GM21619 (cell line): ENCODE results near the gene WIPF2.
"Not testable (repeated sequence)": the region's sequence is repeated elsewhere in the genome, so short reads cannot be mapped to it uniquely, and the experiment has no call there.

Experiments used
- ATAC-seq: cut with Tn5 transposase; IDR thresholded peaks from one replicate; pipeline ENCODE4 v1.9.1; 2021; ENCODE audit not compliant: unreplicated experiment

The WIPF2 gene

DNA sequence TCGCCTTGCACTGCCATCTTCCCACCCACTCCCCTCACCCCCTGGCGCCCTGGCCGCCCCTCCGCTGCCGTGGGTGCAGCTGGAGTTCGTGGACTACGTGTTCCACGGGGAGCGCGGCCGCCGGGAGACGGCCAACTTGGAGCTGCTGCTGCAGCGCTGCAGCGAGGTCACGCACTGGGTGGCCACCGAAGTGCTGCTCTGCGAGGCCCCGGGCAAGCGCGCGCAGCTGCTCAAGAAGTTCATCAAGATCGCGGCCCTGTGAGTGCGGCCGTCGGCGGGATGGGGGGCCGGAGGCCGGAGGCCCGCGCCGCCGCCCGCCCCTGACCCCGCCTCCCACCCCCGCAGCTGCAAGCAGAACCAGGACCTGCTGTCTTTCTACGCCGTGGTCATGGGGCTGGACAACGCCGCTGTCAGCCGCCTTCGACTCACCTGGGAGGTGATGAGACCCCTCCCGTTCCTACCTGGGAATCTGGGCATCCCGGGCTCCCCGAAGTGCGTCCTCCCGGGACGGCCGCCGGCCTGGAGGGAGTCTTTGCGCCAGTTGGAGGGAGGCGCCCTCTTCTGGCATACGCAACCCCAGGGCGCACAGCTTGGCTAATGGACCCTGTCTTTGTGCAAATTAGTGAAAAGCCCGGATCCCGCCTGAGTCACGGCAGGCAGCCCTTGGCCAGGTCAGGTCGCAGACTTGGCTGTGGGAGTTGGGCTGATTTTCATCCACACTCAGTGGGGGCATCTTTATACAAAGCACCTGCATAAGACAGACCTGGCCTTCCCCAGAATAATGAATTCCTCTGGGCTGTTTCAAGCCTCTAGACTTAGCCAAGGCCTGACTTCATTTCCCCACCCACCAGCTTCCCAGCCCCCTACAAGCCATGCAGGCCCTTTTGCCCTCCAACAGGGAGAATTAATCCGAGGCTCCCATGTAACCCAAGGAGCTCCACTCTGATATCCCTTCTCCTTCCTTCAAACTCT lies 27.6 kb upstream of the WIPF2 start:
- ATAC-seq = peak; percentile 71

DNA sequence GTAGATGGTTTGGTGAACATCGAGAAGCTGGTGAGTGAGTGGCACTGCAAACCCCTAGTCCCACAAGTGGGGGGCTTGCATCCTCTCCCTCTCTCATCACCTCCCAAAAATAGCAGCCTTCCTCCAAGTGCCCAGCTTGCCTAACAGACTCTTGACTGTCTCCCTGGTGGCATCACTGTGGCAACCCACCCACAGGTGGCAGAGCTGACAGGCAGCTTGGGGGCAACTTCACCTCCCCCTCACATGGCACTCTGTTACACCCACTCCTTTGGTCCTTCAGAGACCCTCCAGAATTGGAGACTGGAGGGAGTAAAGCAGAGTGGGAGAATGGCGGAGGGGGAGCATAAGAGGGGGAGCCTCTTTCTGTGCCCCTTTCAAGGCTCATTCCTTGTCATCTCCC lies 26.1 kb upstream of the WIPF2 start:
- ATAC-seq = no peak

DNA sequence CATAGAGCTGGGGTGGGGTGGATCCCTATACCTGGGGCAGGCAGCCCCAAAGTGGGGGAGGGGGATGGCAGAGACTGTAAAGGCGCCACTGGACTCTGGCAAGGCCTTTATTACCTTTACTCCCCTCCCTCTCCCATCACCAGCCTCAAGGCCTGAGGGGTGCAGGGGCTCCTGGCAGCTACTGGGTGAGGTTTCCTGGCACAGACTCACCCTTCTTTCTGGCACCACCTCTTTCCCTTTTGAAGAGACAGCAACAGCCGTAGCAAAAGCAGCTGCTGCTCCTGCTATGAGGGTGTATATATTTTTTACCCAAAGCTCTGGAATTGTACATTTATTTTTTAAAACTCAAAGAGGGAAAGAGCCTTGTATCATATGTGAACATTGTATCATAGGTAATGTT lies 24.3 kb upstream of the WIPF2 start:
- no peak for ATAC-seq

DNA sequence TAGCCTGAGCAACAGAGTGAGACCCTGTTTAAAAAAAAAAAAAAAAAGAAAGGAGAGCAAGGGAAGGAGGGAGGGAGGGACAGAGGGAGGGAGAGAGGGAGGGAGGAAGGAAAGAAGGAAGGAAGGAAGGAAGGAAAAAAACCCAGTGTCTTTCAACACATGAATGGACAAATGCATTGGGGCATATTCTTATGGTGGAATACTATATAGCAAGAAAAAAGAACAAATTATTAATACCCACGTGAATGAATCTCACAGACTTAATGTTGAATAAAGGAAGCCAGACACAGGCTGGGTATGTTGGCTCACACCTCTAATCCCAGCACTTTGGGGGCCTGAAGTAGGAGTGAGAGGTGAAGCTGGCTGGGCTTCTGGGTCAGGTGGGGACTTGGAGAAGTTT lies 21.6 kb upstream of the WIPF2 start:
- no peak for ATAC-seq

DNA sequence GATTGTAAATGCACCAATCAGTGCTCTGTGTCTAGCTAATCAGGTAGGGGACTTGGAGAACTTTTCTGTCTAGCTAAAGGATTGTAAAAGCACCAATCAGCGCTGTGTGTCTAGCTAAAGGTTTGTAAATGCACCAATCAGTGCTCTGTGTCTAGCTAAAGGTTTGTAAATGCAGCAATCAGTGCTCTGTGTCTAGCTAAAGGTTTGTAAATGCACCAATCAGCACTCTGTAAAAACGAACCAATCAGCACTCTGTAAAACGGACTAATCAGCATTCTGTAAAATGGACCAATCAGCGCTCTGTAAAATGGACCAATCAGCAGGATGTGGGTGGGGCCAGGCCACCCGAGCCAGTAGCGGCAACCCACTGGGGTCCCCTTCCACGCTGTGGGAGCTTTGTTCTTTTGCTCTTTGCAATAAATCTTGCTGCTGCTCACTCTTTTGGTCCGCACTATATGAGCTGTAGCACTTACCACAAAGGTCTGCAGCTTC lies 21.1 kb upstream of the WIPF2 start:
- ATAC-seq = not testable (repeated sequence)

DNA sequence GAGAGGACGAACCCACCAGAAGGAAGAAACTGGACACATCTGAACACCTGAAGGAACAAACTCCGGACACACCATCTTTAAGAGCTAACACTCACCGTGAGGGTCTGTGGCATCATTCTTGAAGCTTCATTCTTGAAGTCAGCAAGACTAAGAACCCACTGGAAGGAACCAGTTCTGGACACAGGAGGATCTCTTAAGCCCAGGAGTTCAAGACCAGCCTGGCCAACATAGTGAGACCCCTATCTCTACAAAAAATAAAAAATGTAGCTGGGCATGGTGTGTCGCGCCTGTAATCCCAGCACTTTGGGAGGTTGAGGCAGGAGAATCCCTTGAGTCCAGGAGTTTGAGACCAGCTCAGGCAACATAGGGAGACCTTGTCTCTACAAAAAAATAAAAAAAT lies 20.5 kb upstream of the WIPF2 start:
- ATAC-seq = no peak

DNA sequence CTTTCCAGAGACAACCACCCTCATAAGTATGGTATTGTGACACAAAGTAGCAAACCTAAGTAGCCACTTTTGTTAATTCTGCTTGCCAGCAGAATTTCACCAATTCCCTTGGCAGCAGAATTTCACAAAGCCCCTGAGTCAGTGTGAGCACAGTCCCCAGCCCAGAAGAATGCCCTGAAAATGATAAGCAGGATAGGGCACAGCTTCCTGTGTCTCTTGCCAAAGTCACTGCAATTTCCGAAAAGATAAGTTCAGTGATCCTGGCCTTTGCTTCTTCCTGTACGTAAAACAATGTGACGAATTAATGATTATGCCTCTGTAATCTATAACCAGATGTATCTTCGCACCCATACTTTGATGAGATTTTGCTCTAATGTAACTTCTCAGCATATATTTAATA lies 16.0 kb upstream of the WIPF2 start:
- ATAC-seq = no peak

DNA sequence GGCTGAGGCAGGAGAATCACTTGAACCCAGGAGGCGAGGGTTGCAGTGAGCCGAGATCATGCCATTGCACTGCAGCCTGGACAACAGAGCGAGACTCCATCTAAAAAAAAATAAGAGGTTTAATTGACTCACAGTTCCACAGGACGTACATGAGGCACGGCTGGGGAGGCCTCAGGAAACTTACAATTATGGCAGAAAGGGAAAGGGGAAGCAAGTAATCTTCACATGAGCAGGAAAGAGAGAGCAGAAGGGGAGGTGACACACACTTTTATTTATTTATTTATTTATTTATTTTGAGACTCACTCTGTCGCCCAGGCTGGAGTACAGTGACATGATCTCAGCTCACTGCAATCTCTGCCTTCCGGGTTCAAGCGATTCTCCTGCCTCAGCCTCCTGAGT lies 12.9 kb upstream of the WIPF2 start:
- ATAC-seq = not testable (repeated sequence)

DNA sequence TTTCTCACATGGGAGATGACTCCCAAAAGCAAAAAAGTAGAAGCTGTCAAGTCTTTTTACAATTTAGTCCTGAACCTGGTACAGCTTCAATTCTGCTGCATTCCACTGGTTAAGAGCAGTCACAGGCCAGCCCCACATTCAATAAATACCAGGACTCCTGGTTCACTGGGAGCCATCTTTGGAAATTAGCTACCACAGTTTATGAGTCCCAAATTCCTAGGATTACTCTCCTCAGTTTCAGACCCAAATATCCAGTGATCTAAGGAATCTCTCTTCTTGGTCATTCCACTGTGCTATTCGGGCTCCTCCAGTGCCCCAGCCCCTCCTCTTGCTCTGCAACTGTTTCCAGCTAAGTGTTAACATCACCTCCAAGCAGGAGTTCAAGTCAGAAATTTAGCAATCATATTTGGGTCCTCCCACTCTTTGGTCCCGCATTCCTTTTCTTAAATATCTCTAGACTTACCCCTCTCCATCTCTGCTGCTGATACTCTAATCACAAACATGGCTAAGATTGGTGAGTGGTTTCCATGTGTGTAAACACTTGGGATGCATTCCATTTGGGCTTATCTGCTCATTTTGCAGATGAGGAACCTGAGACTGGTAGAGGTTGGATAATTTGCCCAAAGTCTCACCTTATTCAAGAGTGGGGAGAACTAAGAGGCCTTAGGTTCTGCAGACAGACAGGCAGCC lies 9.6 kb upstream of the WIPF2 start:
- no peak for ATAC-seq

DNA sequence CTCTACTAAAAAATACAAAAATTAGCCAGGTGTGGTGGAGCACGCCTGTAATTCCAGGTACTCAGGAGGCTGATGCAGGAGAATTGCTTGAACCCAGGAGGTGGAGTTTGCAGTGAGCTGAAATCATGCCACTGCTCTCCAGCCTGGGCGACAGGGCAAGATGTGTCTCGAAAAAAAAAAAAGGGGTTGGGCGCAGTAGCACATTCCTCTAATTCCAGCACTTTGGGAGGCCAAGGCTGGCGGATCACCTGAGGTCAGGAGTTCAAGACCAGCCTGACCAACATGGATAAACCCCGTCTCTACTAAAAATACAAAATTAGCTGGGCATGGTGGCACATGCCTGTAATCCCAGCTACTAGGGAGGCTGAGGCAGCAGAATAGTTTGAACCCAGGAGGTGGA lies 5.2 kb upstream of the WIPF2 start:
- not testable (repeated sequence) for ATAC-seq

DNA sequence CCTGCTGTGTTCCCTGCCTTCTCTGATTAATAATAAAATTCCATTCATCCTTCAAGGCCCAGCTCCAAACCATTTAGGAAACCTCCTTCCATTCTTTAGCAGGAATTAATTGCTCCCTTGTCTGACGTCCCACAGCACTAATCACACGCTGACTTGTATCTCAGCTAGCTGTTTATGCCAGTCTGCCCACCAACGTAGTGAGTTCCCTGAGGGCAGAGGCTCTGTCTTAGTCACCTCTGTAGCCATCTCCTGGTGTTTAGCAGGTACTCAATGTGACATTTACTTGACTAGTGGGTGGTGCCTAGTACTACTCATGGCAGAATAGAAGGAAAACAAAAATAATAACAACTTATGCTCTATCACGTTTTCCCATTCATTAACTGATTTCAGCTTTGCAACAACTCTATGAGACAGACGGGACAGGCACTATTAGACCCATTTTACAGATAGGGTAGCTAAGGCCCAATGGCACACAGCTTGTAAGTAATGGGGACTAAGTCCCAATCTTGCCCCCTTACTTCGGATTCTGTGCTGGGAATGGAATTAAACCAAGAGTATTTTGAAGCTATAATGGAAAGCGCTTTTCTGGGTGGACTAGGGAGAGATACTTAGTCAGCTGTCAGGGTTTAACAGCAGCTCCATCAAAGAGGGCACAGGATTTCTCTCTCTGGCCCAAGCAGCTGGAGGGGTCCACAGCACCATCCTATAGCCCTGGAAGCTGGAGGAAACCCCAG lies 931 bp upstream of the WIPF2 start:
- no peak for ATAC-seq

DNA sequence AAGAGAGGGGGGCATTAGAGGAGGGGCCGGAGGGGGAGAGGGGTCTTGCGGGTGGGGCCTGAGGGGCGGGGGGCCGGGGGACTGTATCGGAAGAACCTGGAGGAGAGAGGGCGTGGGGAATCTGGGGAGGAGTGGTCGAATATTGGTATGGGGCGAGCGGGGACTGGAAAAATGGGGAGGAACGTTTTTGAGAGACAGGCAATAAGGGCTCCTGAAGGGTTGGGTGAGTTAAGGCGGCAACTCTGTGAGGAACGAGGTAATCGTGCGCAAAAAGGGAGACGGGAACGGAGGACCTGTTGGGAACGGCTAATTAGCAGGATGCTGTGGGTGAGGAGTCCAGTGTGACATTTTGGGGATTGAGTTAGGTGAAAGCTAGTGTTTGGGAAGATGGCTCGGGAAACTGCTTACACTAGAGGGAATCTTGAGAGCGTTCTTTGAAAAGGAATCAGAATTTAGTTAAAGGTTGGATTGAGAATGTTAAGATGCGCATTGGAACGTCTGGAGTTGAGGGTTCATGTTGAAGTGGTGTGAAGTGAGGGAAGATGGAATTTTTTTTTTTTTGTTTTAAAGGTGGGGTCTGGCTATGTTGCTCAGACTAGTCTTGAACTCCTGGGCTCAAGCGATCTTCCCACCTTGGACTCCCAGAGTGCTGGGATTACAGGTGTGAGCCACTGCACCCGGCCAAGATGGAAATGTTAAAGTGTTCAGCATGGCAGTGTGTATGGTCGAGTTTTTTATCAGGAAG lies 662 bp downstream of the WIPF2 start:
- peak; percentile 8 for ATAC-seq

DNA sequence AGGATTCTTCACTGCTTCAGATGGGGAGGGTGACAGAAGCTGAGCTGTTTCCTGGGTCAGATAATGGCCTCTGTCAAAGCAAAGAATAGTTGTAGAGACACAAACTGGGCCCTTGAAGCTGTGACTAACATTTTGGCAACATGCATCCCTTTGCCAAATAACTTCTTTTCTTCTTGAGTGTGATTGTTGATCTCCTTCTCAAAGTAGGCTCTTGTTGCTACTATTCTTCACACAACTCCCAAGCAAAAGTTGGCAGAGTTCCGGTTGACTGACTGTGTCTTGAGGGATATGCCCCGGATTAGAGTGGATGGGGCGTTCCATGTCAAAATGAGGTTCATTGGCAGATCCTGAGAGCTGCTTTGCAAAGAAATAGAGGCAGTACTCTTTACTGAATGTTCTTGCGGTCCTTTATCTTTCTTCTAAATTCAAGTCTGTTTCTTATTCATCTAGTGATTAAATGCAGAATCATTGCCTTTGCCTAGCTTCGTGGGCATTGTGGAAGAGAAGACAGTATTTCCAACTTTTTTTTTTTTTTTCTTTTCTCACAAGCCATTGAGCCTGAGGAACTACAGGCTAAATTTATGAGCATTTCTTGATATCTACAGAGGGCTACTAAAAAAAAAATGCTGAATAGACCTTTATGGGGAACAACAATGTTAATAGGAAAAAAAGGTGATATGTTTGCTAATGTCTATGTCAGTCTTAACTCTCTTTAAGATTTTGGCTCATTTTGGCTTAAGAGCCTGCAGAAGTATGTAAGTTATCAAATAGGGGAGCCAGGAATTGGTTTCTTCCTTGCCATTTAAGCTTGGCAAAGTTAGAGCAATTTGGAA lies 5.8 kb downstream of the WIPF2 start:
- ATAC-seq = no peak

DNA sequence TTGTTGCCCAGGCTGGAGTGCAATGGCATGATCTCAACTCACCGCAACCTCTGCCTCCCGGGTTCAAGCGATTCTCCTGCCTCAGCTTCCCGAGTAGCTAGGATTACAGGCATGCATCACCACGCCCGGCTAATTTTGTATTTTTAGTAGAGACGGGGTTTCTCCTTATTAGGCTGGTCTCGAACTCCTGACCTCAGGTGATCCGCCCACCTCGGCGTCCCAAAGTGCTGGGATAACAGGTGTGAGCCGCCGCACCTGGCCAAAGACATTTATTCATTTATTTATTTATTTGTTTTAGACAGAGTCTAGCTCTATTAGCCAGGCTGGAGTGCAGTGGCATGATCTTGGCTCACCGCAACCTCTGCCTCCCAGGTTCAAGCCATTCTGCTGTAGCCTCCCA lies 10.0 kb downstream of the WIPF2 start:
- ATAC-seq = not testable (repeated sequence)

DNA sequence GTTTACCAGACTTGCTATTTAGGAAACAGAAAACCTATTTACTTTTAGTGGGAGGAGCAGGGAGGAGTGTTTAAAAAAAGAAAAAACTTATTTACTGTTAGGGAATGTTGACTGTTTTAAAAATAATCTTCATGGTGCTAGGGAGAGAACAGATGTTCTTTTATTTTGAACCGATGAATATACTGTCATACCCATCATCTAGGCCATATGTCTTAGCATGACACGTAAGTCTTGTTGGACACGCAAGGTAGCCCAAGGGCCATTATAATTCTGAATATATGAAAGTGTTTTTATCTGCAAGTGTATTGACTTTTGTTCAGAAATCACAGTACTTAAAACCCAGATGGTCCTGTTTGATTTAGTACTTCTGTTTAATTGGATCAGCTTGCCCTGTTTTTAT lies 11.6 kb downstream of the WIPF2 start:
- no peak for ATAC-seq

DNA sequence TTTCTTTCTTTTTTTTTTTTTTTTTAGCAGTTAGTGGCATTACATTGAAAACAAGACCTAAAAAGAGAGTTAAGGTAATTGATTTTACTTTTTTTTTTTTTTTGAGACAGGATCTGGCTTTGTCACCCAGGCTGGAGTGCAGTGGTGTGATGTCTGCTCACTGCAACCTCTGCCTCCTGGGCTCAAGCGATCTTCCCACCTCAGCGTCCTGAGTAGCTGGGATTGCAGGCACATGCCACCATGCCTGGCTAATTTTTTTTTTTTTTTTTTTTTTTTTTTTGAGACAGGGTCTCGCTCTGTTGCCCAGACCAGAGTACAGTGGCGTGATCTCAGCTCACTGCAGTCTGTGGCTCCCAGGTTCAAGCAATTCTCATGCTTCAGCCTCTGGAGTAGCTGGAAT lies 12.8 kb downstream of the WIPF2 start:
- ATAC-seq = not testable (repeated sequence)

DNA sequence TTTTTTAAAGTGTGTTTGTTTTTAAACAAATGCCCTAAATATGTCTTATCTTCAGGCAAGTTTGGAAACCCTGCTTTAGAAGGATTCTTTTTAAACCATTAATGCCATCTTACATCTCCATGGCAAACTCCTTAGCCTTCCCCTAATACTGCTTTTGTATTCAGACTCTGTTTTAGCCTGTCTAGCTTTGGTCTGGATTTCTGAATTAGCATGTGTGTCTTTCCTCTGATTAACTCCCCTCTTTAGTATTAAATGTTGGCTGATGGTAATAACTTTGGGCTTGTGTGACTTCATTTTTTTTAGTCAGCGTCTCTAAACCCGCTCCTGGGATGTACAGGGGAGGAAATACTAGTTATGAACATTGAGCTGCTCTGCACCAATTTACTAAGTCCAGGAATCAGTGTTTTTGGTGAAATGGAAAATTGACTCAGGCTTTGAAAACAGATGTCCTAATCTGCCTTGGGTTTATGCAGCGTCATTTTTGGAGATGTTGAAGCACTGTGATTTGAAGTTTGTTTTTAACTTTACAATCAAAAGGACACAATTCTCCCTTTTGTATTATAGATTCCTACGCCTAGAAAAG lies 22.2 kb downstream of the WIPF2 start:
- no peak for ATAC-seq

DNA sequence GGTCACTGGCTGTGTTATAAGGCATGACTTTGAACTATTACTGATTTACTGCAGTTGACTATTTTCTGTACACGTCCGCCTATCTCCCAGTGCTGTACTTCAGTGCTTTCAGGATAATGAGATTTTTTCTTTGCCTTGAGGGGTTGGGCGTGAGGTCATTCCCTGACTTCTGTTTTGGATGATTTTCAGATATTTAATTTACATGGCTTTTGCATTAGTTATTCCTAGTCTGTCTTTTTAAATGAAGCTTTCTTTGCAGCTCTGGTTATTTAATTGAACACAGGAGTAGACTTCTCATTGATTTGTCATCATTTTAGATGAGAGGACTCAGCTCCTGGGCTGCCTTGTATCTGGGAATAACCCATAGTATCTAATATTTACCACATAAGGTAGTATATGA lies 23.7 kb downstream of the WIPF2 start:
- ATAC-seq = no peak

DNA sequence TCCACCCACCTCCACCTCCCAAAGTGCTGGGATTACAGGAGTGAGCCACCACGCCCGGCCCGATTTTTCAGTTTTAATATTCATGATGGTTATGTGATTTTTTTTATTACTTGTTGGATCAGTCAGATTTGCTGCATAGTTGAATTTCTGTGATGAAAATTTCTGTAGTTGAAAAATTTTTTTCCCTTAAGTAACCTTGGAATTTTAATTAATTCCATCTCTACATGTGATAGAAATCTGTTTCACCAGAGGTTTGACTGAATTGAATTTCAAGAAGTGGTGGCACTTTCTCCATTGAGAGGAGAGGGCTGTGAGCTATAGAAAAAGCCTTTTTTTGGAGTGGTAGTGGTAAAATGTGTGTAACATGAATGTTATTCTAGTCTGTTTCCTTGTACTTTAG lies 24.7 kb downstream of the WIPF2 start:
- ATAC-seq = no peak

DNA sequence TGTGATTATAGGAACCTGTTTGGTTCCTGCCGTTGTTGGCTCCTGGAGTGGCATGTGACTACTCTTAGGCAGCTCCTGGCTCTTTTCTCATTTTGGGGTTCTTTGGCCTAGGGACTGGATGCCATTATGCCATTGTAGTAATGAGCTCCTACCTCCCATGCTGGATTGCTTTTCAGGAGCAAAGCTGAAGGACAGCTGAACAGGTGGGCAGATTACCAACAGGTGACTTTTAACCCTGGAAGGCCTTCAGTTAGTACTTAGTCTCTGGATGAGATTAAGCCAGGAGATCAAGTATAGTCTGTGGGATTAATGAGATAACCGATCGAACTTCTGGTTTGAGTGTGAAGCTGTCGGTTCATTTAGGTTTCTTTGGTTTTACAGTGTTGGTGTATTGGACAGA lies 25.2 kb downstream of the WIPF2 start:
- no peak for ATAC-seq
